GM10266 (cell line): ENCODE data around the gene AKR1D1.

Source experiments
- DNase-seq: peaks from one replicate; pipeline ENCODE4 v3.0.0; 2012; ENCODE audit errors: extremely low spot score
- TF ChIP-seq, protein P1 (sequence below): IDR thresholded peaks from 2 replicates; pipeline ENCODE4 v1.5.1; 2012; ENCODE audit warnings: mild to moderate bottlenecking, low read depth; ENCODE audit not compliant: control insufficient read depth, insufficient read depth; ENCODE audit errors: missing control alignments

AKR1D1 gene, protein sequence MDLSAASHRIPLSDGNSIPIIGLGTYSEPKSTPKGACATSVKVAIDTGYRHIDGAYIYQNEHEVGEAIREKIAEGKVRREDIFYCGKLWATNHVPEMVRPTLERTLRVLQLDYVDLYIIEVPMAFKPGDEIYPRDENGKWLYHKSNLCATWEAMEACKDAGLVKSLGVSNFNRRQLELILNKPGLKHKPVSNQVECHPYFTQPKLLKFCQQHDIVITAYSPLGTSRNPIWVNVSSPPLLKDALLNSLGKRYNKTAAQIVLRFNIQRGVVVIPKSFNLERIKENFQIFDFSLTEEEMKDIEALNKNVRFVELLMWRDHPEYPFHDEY

DNA sequence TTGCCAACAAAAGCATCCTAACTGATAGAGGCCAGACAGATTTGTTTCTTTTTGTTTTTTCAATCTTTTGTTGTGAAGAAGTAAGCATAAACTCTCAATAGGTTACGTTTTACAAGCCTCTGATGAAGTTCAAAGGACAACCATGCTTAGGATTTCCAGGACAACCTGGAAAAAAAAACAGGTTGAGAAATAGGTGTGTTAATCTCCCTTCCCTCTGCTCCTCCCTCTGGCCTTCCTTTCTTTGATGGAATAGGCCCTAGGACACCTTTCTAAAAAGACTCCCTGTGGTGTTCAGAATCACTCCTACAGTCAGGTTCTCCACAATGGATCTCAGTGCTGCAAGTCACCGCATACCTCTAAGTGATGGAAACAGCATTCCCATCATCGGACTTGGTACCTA, at the start of gene AKR1D1:
Gene AKR1D1, plus strand, starts transcription at position 264 of the 400 bp plus-strand sequence. Its CDS starts 60 bp downstream, at position 324.
- TF ChIP-seq, protein P1, sequence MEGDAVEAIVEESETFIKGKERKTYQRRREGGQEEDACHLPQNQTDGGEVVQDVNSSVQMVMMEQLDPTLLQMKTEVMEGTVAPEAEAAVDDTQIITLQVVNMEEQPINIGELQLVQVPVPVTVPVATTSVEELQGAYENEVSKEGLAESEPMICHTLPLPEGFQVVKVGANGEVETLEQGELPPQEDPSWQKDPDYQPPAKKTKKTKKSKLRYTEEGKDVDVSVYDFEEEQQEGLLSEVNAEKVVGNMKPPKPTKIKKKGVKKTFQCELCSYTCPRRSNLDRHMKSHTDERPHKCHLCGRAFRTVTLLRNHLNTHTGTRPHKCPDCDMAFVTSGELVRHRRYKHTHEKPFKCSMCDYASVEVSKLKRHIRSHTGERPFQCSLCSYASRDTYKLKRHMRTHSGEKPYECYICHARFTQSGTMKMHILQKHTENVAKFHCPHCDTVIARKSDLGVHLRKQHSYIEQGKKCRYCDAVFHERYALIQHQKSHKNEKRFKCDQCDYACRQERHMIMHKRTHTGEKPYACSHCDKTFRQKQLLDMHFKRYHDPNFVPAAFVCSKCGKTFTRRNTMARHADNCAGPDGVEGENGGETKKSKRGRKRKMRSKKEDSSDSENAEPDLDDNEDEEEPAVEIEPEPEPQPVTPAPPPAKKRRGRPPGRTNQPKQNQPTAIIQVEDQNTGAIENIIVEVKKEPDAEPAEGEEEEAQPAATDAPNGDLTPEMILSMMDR = no peak
- no peak for DNase-seq

DNA sequence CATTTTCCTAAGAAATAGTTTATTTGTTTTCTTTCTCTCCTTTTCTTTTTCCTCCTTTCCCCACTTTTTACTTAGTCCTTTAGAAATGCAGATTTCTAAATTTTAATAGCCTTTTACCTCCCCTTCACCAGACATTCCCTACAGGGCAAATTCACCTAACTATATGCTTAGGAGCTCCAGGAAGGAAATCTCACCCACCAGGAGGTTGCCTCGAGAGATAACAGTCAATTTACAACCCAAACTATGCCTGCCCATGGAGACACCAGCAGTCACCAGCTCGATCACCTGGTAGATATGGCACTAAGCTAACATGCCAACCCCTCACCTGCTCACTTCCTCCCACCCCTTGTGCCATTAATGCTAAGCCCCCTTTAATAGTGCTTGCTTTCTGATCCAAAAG, 49.2 kb upstream of the AKR1D1 start:
- DNase-seq = no peak
- TF ChIP-seq, protein P1 = no peak

GRCh38 chr7:138029126-138029525, 47.1 kb upstream of the AKR1D1 start:
- TF ChIP-seq, protein P1 = no peak
- DNase-seq = no peak

- DNase-seq = no peak
- TF ChIP-seq, protein P1 = no peak
Observed at GRCh38 chr7:138029941-138030340, 46.3 kb upstream of the AKR1D1 start.

- TF ChIP-seq, protein P1 = no peak
- DNase-seq = no peak
Observed at GRCh38 chr7:138030679-138031351, 45.4 kb upstream of the AKR1D1 start.

GRCh38 chr7:138032186-138032585, 44.1 kb upstream of the AKR1D1 start:
- TF ChIP-seq, protein P1 = no peak

DNA sequence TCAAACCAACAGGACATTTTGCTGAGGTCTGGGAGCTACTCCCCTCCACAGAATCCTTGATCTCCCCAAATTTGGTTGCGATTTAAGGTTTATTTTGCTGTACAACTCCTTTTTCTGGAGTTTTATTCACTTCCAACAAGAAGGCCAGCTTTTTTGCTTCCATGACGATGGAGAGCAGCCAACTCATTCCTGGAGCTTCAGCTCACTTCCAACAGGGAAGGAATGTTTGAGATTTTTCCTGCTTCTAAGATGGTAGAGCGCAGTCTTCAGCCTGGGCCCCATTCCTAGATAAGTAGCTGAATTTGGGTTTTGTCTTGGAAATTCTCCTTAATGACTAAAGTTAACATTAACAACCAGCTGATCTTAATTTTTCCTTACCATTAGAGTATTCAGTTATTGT, 43.5 kb upstream of the AKR1D1 start:
- no peak for DNase-seq
- TF ChIP-seq, protein P1 = no peak

More at GRCh38 chr7:138032186-138032585, 44.1 kb upstream of the AKR1D1 start:
- no peak for DNase-seq
